GM12875 (cell line): ENCODE measurements around the gene DHX38.
"Not testable (repeated sequence)": the region's sequence is repeated elsewhere in the genome, so short reads cannot be mapped to it uniquely, and the experiment has no call there.

Experiments
- H3K4me3 ChIP-seq: one replicate; pipeline ENCODE4 v1.5.1; 2011; ENCODE audit warnings: low read depth, low read length, control low read depth
- TF ChIP-seq, protein P1 (sequence below): IDR thresholded peaks from 2 replicates; pipeline ENCODE4 v1.5.1; 2011; ENCODE audit warnings: low read depth, mild to moderate bottlenecking, control low read depth, inconsistent platforms, low read length, moderate library complexity, borderline replicate concordance; ENCODE audit not compliant: insufficient read depth

The DHX38 gene

DNA sequence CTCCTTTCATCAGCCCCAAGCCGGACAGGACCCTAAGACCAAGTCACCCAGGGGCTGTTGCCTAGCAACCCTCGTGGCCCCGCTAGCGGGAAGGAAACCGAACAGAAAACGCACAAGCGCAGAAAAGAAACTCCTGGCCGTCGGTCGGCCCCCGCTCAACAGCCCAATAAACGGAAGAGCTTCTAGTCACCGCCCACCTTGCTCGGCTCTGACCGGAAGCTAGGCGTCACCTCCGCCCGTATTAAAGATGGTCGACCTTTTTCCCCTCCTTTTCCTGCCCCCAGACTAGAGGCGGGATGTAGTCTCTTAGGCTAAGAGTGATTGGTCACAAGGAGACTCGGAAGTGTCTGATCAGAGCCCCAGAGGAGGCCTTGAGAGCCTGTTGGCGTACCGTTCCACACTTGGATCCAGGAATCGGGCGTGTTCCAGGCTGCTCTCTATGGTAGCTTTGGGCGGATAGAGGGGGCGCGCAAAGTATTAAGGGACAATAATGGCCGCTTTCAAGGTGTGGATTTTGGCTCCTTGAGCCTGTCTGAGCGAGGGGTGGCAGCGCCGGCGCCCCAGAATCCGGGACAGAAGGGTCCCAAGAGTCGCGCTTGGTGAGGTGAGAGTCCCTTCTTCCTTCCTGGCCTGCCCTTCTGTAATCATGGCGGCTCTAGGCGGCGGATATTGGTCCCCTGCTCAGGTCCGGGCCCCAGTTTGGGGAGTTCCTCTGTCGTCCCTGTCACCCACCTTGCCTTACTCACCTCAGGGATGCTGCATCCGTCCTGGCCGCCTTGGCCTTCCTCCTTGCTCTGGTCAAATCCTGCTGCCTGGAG, at the start of gene DHX38, which contains the start of gene TXNL4B:
DHX38 (plus strand) TSS at position 400 of the 818 bp plus-strand sequence. CDS start 2,311 bp downstream, outside the sequence.
TXNL4B (minus strand) TSS at position 173 of the 818 bp plus-strand sequence. CDS start 2,871 bp downstream, outside the sequence.
- H3K4me3 ChIP-seq, result peak within 1 kb of the TSS; percentile 90
- TF ChIP-seq, protein P1, sequence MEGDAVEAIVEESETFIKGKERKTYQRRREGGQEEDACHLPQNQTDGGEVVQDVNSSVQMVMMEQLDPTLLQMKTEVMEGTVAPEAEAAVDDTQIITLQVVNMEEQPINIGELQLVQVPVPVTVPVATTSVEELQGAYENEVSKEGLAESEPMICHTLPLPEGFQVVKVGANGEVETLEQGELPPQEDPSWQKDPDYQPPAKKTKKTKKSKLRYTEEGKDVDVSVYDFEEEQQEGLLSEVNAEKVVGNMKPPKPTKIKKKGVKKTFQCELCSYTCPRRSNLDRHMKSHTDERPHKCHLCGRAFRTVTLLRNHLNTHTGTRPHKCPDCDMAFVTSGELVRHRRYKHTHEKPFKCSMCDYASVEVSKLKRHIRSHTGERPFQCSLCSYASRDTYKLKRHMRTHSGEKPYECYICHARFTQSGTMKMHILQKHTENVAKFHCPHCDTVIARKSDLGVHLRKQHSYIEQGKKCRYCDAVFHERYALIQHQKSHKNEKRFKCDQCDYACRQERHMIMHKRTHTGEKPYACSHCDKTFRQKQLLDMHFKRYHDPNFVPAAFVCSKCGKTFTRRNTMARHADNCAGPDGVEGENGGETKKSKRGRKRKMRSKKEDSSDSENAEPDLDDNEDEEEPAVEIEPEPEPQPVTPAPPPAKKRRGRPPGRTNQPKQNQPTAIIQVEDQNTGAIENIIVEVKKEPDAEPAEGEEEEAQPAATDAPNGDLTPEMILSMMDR, result no peak

DNA sequence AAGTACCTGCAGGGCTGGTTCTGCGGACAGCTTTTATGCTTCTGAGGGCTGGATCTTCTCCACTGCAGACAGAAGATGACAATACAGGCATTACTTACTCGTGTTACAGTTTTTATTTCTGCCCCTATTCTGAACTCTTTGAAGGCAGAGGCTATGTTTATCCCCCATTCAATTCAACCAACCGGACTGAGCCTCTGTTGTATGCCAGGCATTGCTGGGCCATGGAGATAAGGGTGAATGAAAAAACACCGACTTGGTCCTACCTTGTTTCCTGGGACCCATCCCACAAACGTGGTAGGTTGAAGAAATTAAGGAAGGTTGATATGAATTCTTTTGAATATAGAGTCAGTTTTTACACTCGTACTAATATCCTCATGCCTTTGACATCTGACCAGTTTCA, 49.4 kb upstream of the DHX38 start:
- TF ChIP-seq, protein P1, result no peak
- H3K4me3 ChIP-seq, result no peak overlapping the region

DNA sequence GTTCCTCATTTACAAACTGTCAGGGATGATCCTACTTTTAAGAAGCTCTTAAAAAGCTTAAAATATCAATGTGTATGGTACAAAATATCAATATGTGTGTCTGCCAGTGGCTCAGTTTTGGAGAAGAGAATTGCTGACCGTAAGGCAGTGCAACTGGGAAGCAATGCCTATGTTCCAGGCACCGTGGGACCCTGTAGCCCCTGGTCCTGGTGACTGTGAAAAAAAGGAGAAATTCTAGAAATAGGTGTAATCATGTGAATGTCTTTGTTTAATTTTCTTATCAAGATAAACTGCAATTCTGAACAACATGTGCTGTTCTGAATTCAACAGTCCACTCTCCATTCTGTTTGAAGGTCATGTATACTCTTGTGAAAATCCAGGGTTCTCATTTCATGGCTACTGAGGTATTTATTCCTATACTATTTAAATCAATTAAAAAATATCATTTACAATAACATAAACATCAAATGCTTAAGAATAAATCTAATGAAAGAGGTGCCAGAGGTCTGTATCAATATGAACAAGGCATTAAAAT, 48.8 kb upstream of the DHX38 start:
- H3K4me3 ChIP-seq, result no peak overlapping the region
- TF ChIP-seq, protein P1, result no peak

DNA sequence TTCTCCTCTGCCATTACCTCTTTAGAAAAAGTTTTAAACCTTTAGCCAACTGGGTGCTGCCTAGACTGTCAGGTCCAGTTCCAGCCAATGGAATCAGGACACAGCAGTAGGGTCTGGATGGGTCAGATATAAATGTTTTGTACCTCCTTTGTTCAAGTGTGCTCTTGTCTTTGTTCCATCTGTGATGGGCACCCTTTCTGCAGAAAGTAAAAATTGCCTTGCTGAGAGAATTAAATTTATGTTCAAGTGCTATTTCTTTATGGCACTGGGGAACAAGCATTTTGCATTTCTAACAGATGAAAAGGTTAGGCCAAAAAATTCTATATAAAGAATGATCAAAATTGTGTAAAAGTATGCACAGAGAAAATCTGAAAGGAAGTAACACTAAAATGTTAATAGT, 44.5 kb upstream of the DHX38 start:
- TF ChIP-seq, protein P1, result no peak
- H3K4me3 ChIP-seq, result no peak overlapping the region

DNA sequence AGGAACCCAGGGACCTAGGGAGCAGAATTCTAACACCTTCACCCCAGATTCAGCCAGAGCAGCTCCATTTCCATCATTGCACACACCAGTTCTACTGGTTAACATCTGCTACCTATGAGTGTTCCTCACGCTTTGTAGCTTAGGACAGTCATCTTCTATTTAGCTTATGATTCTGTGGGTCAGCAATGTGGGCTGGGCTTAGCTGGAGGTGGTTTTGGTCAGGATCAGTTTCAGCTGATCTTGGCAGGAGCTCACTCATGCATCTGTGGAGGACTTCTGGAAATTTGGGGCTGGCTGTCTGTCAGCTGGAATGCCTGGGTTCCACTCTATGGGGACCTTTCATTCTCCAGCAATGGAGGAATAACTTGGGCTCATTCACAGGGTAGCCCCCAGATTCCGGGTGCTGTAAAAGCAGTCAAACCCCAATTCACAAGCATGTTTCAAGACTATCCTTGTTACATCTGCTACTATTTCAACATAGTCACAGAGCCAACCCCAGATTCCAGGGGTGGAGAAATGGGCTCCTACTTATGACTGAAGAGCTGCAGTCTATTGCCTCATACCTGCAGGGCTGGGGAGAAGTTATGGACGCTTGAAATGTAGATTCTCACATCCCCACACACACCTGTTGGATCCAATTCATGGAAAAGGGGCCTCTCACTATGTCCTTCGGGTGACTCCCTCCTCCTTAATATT, 42.7 kb upstream of the DHX38 start:
- TF ChIP-seq, protein P1, result no peak
- H3K4me3 ChIP-seq, result no peak overlapping the region

DNA sequence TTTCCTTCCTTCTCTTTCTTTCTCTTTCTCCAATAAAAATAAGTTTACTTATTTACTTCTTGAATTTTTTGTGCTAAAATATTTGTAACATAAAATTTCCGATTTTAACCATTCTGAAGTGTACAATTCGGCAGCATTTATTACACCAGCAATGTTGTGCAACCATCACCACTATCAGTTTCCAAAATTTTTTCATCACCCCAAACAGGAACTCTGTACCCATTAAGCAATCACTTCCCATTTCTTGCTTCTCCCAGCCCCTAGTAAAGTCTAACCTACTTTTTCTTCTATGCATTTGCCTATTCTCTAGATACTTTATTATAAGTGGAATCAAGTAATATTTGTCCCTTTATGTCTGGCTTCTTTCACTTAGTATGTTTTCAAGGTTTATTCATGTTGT, 41.8 kb upstream of the DHX38 start:
- TF ChIP-seq, protein P1, result no peak
- no peak overlapping the region for H3K4me3 ChIP-seq

DNA sequence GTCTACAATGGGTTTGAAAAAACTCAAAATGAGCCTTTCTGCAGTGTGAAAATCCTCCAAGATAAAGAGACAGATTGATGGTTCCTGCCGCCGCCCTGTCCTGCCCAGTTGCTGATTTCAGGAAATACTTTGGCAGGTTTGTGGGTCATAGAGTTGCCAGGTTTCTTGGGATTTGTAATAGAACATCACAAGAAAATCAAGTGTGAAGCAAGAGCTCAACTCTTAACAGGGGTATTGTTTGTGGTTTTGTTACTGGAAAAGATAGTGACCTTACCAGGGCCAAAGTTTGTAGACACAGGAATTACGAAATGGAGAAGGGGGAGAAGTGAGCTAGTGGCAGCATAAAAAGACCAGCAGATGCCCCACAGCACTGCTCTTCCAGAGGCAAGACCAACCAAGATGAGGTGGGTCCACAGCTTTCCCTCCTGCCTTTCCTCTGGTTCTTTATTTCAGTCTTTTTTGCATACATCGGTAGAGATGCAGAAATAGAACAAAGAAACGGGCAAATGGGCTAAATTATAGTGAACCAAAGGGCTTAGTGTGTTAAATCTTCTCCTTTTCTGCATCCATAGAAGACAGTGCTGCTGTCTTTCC, 39.3 kb upstream of the DHX38 start, which contains the start of gene HP:
HP (plus strand) TSS at position 252 of the 594 bp plus-strand sequence; CDS start at position 400, 148 bp downstream.
- not testable (repeated sequence) for H3K4me3 ChIP-seq
